Mesenchymal stem cell (in vitro differentiated cells and primary cell): ENCODE data around the gene GNG13.

Experiments
- DNase-seq: peaks from one replicate; pipeline ENCODE4 v3.0.0-alpha.2; 2013
- H2AFZ ChIP-seq: one replicate; pipeline ENCODE4 v1.6.1; 2013; ENCODE audit warnings: low read depth, mild to moderate bottlenecking, control low read depth, inconsistent platforms, low read length, moderate library complexity
- H2AK5ac ChIP-seq: 2 replicates; pipeline ENCODE4 v1.6.1; 2013; ENCODE audit warnings: low read length, moderate library complexity, mild to moderate bottlenecking, inconsistent platforms; ENCODE audit not compliant: severe bottlenecking
- H2BK120ac ChIP-seq: one replicate; pipeline ENCODE4 v1.6.1; 2013; ENCODE audit warnings: low read depth, mild to moderate bottlenecking, inconsistent platforms, low read length, moderate library complexity
- H2BK12ac ChIP-seq, 2 experiments: one replicate each; pipeline ENCODE4 v1.6.1; 2013; ENCODE audit warnings: inconsistent platforms in 2 of 2, low read length in 2 of 2, mild to moderate bottlenecking in 2 of 2, moderate library complexity in 2 of 2, control low read depth in 1 of 2
- H2BK15ac ChIP-seq: one replicate; pipeline ENCODE4 v1.6.1; 2013; ENCODE audit warnings: mild to moderate bottlenecking, low read depth, inconsistent platforms; ENCODE audit not compliant: poor library complexity, severe bottlenecking
- H2BK5ac ChIP-seq: 2 replicates; pipeline ENCODE4 v1.6.1; 2013; ENCODE audit warnings: low read depth, mild to moderate bottlenecking, low read length, control low read depth, inconsistent platforms; ENCODE audit not compliant: poor library complexity, severe bottlenecking
- H3K14ac ChIP-seq, 2 experiments: one replicate each; pipeline ENCODE4 v1.6.1; 2013; ENCODE audit warnings: inconsistent platforms in 2 of 2, low read length in 2 of 2, control low read depth in 1 of 2, mild to moderate bottlenecking in 1 of 2, moderate library complexity in 1 of 2
- H3K18ac ChIP-seq, 2 experiments: one replicate each; pipeline ENCODE4 v1.6.1; 2013; ENCODE audit warnings: inconsistent platforms in 2 of 2, low read length in 2 of 2, control low read depth in 1 of 2, low read depth in 1 of 2, mild to moderate bottlenecking in 1 of 2
- H3K23ac ChIP-seq, 2 experiments: one replicate each; pipeline ENCODE4 v1.6.1; 2013; ENCODE audit warnings: inconsistent platforms in 2 of 2, low read length in 2 of 2, mild to moderate bottlenecking in 2 of 2, moderate library complexity in 2 of 2, control low read depth in 1 of 2
- H3K27ac ChIP-seq: 2 replicates; pipeline ENCODE4 v1.5.1; 2013; ENCODE audit warnings: mild to moderate bottlenecking, moderate library complexity, low read length, control low read depth, inconsistent platforms; ENCODE audit not compliant: poor library complexity, severe bottlenecking
- H3K27me3 ChIP-seq, 2 experiments: 2 replicates each; pipeline versions ENCODE4 v1.6.1 to v1.7.0; 2013; ENCODE audit warnings: low read length in 2 of 2, mild to moderate bottlenecking in 2 of 2, moderate library complexity in 2 of 2, control low read depth in 1 of 2, inconsistent platforms in 1 of 2; ENCODE audit not compliant: control insufficient read depth in 1 of 2, insufficient read depth in 1 of 2
- H3K36me3 ChIP-seq, 2 experiments: 2 replicates each; pipeline versions ENCODE4 v1.6.1 to v1.7.0; 2013; ENCODE audit warnings: low read length in 2 of 2, control low read depth in 1 of 2, inconsistent platforms in 1 of 2, low read depth in 1 of 2, mild to moderate bottlenecking in 1 of 2; ENCODE audit not compliant: insufficient read depth in 2 of 2, control insufficient read depth in 1 of 2
- H3K4ac ChIP-seq, 2 experiments: one replicate each; pipeline ENCODE4 v1.6.1; 2013; ENCODE audit warnings: inconsistent platforms in 2 of 2, low read length in 2 of 2, mild to moderate bottlenecking in 2 of 2, moderate library complexity in 2 of 2, control low read depth in 1 of 2, low read depth in 1 of 2
- H3K4me1 ChIP-seq: 2 replicates; pipeline ENCODE4 v1.6.1; 2013; ENCODE audit warnings: low read depth, low read length, control low read depth; ENCODE audit not compliant: control insufficient read depth, insufficient read depth
- H3K4me2 ChIP-seq: 2 replicates; pipeline ENCODE4 v1.6.1; 2013; ENCODE audit warnings: low read length, mild to moderate bottlenecking, inconsistent platforms; ENCODE audit not compliant: poor library complexity, severe bottlenecking
- H3K4me3 ChIP-seq, 2 experiments: 2 replicates each; pipeline versions ENCODE4 v1.5.1 to v1.7.0; 2013; ENCODE audit warnings: low read length in 2 of 2, mild to moderate bottlenecking in 2 of 2, control low read depth in 1 of 2, low read depth in 1 of 2; ENCODE audit not compliant: insufficient read depth in 1 of 2
- H3K79me1 ChIP-seq: replicated peaks from 2 replicates; pipeline ENCODE4 v1.6.1; 2013; ENCODE audit warnings: mild to moderate bottlenecking, control low read depth, low read length, inconsistent platforms; ENCODE audit not compliant: poor library complexity, severe bottlenecking
- H3K9ac ChIP-seq: 2 replicates; pipeline ENCODE4 v1.7.0; 2013; ENCODE audit warnings: mild to moderate bottlenecking, low read length, moderate library complexity
- H3K9me3 ChIP-seq: 2 replicates; pipeline ENCODE4 v1.7.0; 2013; ENCODE audit warnings: mild to moderate bottlenecking, low read length; ENCODE audit not compliant: control insufficient read depth
- H4K8ac ChIP-seq: one replicate; pipeline ENCODE4 v1.6.1; 2013; ENCODE audit warnings: inconsistent platforms, mild to moderate bottlenecking, low read length, moderate library complexity
- H4K91ac ChIP-seq: one replicate; pipeline ENCODE4 v1.6.1; 2013; ENCODE audit warnings: mild to moderate bottlenecking, low read length, inconsistent platforms
- WGBS: methylation state at CpG from one replicate; pipeline ENCODE4 v1.1.7; 2013; ENCODE audit warnings: mixed read lengths; 5-methylcytosine and 5-hydroxymethylcytosine counted together

The GNG13 gene

GRCh38 chr16:847151-847550, 46.6 kb upstream of the GNG13 start:
- Histone ChIP-seq H2AK5ac (no peak overlapping the region), H3K18ac (no peak overlapping the region), H2BK5ac (no peak overlapping the region), H3K4me3 (no peak overlapping the region), H3K9ac (no peak overlapping the region), H3K36me3 (no peaks in the 10 kb centered on the region), H4K8ac (no peak overlapping the region), H3K23ac (no peak overlapping the region), H3K27me3 (peaks cover 0 to 18% of the 10 kb centered on the region in 2 experiments), H3K14ac (no peak overlapping the region), H4K91ac (no peak overlapping the region), H3K79me1 (no peaks in the 10 kb centered on the region), H2BK120ac (no peak overlapping the region), H2BK12ac (no peak overlapping the region), H3K9me3 (peaks cover 7% of the 10 kb centered on the region), H2AFZ (no peak overlapping the region), H3K4me2 (no peak overlapping the region), H2BK15ac (no peak overlapping the region), H3K4ac (no peak overlapping the region), H3K4me1 (no peaks in the 10 kb centered on the region), H3K27ac (no peak overlapping the region)
- 92% methylated on average over 10 of the region's 10 CpGs for WGBS
- DNase-seq: no peak

DNA sequence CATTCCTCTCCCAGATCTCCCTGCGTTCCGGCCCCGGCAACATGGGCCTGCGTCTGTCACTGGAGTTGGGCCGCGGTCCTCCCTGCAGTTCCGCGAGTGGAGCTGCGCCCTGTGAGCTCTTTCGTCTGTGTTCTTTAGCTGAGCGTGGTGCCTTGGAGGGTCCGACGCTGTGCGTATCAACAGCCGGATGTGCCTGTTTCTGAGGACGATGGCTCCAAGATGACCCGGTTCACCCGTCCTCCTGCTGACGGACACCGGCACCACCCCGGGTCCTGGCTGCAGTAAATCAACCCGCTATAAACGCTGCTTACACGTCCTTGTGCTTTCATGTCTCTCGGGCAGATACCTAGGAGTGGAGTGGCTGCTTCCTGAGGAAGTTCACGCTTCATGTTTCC, 44.8 kb upstream of the GNG13 start:
- H3K4me2 ChIP-seq: no peak overlapping the region
- H3K14ac ChIP-seq: no peak overlapping the region
- H4K8ac ChIP-seq: no peak overlapping the region
- no peaks in the 10 kb centered on the region for H3K36me3 ChIP-seq
- 79% methylated on average over 26 of the region's 26 CpGs for WGBS
- peaks cover 0 to 30% of the 10 kb centered on the region in 2 experiments for H3K27me3 ChIP-seq
- H3K18ac ChIP-seq: no peak overlapping the region
- no peak overlapping the region for H4K91ac ChIP-seq
- H2AK5ac ChIP-seq: no peak overlapping the region
- no peak overlapping the region for H3K27ac ChIP-seq
- H3K9ac ChIP-seq: no peak overlapping the region
- H3K4ac ChIP-seq: no peak overlapping the region
- H3K79me1 ChIP-seq: no peaks in the 10 kb centered on the region
- peaks cover 7% of the 10 kb centered on the region for H3K9me3 ChIP-seq
- H3K23ac ChIP-seq: no peak overlapping the region
- no peak for DNase-seq
- no peak overlapping the region for H2BK12ac ChIP-seq
- no peak overlapping the region for H2AFZ ChIP-seq
- no peak overlapping the region for H3K4me3 ChIP-seq
- H2BK120ac ChIP-seq: no peak overlapping the region
- H3K4me1 ChIP-seq: no peaks in the 10 kb centered on the region
- no peak overlapping the region for H2BK5ac ChIP-seq
- H2BK15ac ChIP-seq: no peak overlapping the region

DNA sequence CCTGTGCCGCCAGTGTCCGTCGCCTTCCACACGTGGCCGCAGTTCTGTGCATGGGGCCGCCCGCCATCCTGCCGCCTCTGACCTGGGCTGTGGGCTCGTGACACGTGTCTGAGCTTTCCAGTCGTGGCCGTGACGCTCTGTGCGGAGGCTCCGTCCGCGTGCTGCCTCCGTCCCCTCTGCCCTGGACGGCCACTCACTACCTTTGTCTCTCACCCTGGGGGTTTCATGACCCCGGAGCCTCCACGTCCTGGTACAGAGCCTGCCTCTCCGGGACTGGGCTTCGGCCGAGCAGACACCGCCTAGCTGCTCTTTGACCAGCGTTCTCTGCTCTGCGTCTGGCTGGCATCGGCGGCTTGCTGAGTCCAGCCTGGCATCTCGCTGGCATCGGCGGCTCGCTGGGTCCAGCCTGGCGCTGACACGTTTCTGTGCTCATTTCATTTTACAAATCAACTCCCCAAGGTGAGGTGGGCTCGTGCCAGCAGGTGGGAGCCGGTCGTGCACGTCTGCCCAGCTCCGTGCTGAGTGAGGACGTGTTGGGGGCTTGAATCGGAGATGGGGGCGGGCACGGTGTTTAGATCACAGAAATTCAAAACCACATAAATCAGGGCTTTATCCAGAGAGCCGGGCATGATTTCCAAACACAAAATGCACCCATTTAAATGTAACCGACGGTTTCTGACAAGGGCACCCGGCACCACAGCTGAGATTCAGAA, 44.3 kb upstream of the GNG13 start:
- H3K4me1 ChIP-seq: no peaks in the 10 kb centered on the region
- no peak overlapping the region for H3K4ac ChIP-seq
- no peak overlapping the region for H3K18ac ChIP-seq
- H3K9ac ChIP-seq: no peak overlapping the region
- no peak overlapping the region for H4K8ac ChIP-seq
- 94% methylated on average over 48 of the region's 48 CpGs for WGBS
- H2BK5ac ChIP-seq: no peak overlapping the region
- H3K36me3 ChIP-seq: no peaks in the 10 kb centered on the region
- H3K14ac ChIP-seq: no peak overlapping the region
- no peak overlapping the region for H2AK5ac ChIP-seq
- peaks cover 0 to 30% of the 10 kb centered on the region in 2 experiments for H3K27me3 ChIP-seq
- H3K27ac ChIP-seq: no peak overlapping the region
- H4K91ac ChIP-seq: no peak overlapping the region
- no peak overlapping the region for H3K23ac ChIP-seq
- H2AFZ ChIP-seq: no peak overlapping the region
- H2BK12ac ChIP-seq: no peak overlapping the region
- no peak overlapping the region for H3K4me2 ChIP-seq
- no peak overlapping the region for H2BK120ac ChIP-seq
- no peak overlapping the region for H2BK15ac ChIP-seq
- no peak for DNase-seq
- no peak overlapping the region for H3K4me3 ChIP-seq
- no peaks in the 10 kb centered on the region for H3K79me1 ChIP-seq
- H3K9me3 ChIP-seq: peaks cover 2% of the 10 kb centered on the region

GRCh38 chr16:843771-844170, 43.2 kb upstream of the GNG13 start:
- no peak overlapping the region for H3K4me2 ChIP-seq
- H3K36me3 ChIP-seq: no peaks in the 10 kb centered on the region
- no peak overlapping the region for H3K4ac ChIP-seq
- H2BK15ac ChIP-seq: no peak overlapping the region
- H3K14ac ChIP-seq: no peak overlapping the region
- no peak overlapping the region for H2BK120ac ChIP-seq
- H3K9ac ChIP-seq: no peak overlapping the region
- H2AFZ ChIP-seq: no peak overlapping the region
- no peak overlapping the region for H4K8ac ChIP-seq
- H3K23ac ChIP-seq: no peak overlapping the region
- no peaks in the 10 kb centered on the region for H3K79me1 ChIP-seq
- no peak overlapping the region for H3K4me3 ChIP-seq
- H3K4me1 ChIP-seq: peaks cover 1% of the 10 kb centered on the region
- peaks cover 0 to 30% of the 10 kb centered on the region in 2 experiments for H3K27me3 ChIP-seq
- no peak overlapping the region for H4K91ac ChIP-seq
- no peak overlapping the region for H3K27ac ChIP-seq
- no peak overlapping the region for H2BK12ac ChIP-seq
- H2AK5ac ChIP-seq: no peak overlapping the region
- H3K9me3 ChIP-seq: no peaks in the 10 kb centered on the region
- H2BK5ac ChIP-seq: no peak overlapping the region
- H3K18ac ChIP-seq: no peak overlapping the region
- DNase-seq: no peak
- 94% methylated on average over 20 of the region's 20 CpGs for WGBS
